ENCODE data around the gene ST3GAL5. TPM values are rescaled to one million over a fixed set of nuclear protein-coding genes. Genes with fewer than 3 reads are reported as not detected.

Gene ST3GAL5
- total RNA-seq, 2 experiments from 2014 or later = 9.6 to 11.5 TPM

GRCh38 chr2:85788603-85789002 lies 100.2 kb downstream of the ST3GAL5 start:
- no peak overlapping the region for H3K27ac Mint-ChIP-seq
- H3K9me3 Mint-ChIP-seq = no peaks in the 10 kb centered on the region
- no peaks in the 10 kb centered on the region for H3K4me1 Mint-ChIP-seq (ENCODE audit: low read depth)
- DNase-seq = no peak
- H3K36me3 Mint-ChIP-seq = no peaks in the 10 kb centered on the region
- no peak overlapping the region for H3K4me3 Mint-ChIP-seq
- intact Hi-C loops (cut with micrococcal nuclease) = no loop called here
- CTCF ChIA-PET = no interaction called here
- POLR2A ChIA-PET = no interaction called here
- H3K27me3 Mint-ChIP-seq = peaks cover 6% of the 10 kb centered on the region

DNA sequence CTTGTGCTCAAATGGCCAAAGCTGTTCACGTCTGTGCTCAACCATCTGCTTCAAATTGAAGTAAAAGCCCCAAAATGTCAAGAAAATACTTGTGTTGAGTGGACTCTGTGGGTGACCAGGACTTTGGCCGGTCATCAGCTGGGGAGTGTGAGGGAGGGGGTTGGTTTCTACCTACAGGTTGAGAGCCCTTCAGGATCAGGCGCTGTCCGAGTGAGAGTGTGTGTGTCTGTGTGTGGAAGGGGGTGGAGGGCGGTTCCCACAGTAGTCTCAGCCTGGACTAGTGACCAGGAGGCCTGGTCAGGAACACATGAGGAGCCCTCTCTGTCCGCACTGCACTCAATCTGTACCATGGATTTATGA lies 100.8 kb downstream of the ST3GAL5 start:
- H3K27ac Mint-ChIP-seq = no peak overlapping the region
- no peaks in the 10 kb centered on the region for H3K9me3 Mint-ChIP-seq
- H3K36me3 Mint-ChIP-seq = no peaks in the 10 kb centered on the region
- intact Hi-C loops (cut with micrococcal nuclease) = no loop called here
- H3K27me3 Mint-ChIP-seq = peaks cover 5% of the 10 kb centered on the region
- POLR2A ChIA-PET = no interaction called here
- no peak overlapping the region for H3K4me3 Mint-ChIP-seq
- no peaks in the 10 kb centered on the region for H3K4me1 Mint-ChIP-seq (ENCODE audit: low read depth)
- no peak for DNase-seq
- CTCF ChIA-PET = no interaction called here

GRCh38 chr2:85787282-85787980 lies 101.4 kb downstream of the ST3GAL5 start:
- POLR2A ChIA-PET = no interaction called here
- Mint-ChIP-seq H3K4me3 (no peak overlapping the region), H3K36me3 (no peaks in the 10 kb centered on the region), H3K4me1 (ENCODE audit: low read depth) (no peaks in the 10 kb centered on the region), H3K27me3 (peaks cover 4% of the 10 kb centered on the region), H3K27ac (no peak overlapping the region), H3K9me3 (no peaks in the 10 kb centered on the region)
- no peak for DNase-seq
- intact Hi-C loops (cut with micrococcal nuclease) = no loop called here
- CTCF ChIA-PET = no interaction called here

Other genes starting within 250 kb of the ST3GAL5 start
- not detected for gene SFTPB, start 220.8 kb downstream of the ST3GAL5 start, total RNA-seq
- 10 to 100 TPM; 21.5 to 22.8 TPM for gene GNLY, start 194.6 kb downstream of the ST3GAL5 start, total RNA-seq
- gene ATOH8, start 135.0 kb downstream of the ST3GAL5 start, total RNA-seq = not detected
- 10 to 100 TPM; 27.2 to 33.8 TPM for gene POLR1A, start 216.9 kb upstream of the ST3GAL5 start, total RNA-seq
- gene PTCD3, start 217.2 kb upstream of the ST3GAL5 start, total RNA-seq = 100 to 1,000 TPM; 172 to 175 TPM